MM.1S (cell line): ENCODE data around the gene RAI1.

Experiments used
- DNase-seq: peaks from one replicate; pipeline ENCODE4 v3.0.0-alpha.2; 2015
- H2AFZ ChIP-seq: fragments of 300-600 bp; sonication (generic); 2 replicates; pipeline ENCODE4 v1.6.0; 2016; ENCODE audit warnings: antibody characterized with exemption, low read length
- H3F3A ChIP-seq: fragments of 300-600 bp; sonication (generic); 2 replicates; pipeline ENCODE4 v1.6.1; 2016; ENCODE audit warnings: mild to moderate bottlenecking, antibody characterized with exemption, low read length, moderate library complexity, mixed read lengths; ENCODE audit not compliant: insufficient read depth
- H3K27ac ChIP-seq: fragments of 300-600 bp; sonication (generic); 2 replicates; pipeline ENCODE4 v1.5.1; 2016; ENCODE audit warnings: mild to moderate bottlenecking, low read length
- H3K27me3 ChIP-seq: fragments of 300-600 bp; sonication (generic); replicated peaks from 2 replicates; pipeline ENCODE4 v1.6.0; 2016; ENCODE audit warnings: low read length; ENCODE audit not compliant: insufficient read depth
- H3K36me3 ChIP-seq: fragments of 300-600 bp; sonication (generic); replicated peaks from 2 replicates; pipeline ENCODE4 v1.6.1; 2016; ENCODE audit warnings: mild to moderate bottlenecking, low read length, mixed read lengths; ENCODE audit not compliant: insufficient read depth
- H3K4me1 ChIP-seq: fragments of 300-600 bp; sonication (generic); 2 replicates; pipeline ENCODE4 v1.6.1; 2016; ENCODE audit warnings: low read length, mixed read lengths
- H3K4me2 ChIP-seq: fragments of 300-600 bp; sonication (generic); 2 replicates; pipeline ENCODE4 v1.6.0; 2016; ENCODE audit warnings: low read depth, low read length
- H3K4me3 ChIP-seq: fragments of 300-600 bp; sonication (generic); 2 replicates; pipeline ENCODE4 v1.5.1; 2016; ENCODE audit warnings: low read length, mixed read lengths
- H3K79me2 ChIP-seq: fragments of 300-600 bp; sonication (generic); 2 replicates; pipeline ENCODE4 v1.6.1; 2016; ENCODE audit warnings: mixed run types, low read length, mixed read lengths
- H3K9ac ChIP-seq: fragments of 300-600 bp; sonication (generic); 2 replicates; pipeline ENCODE4 v1.6.1; 2016; ENCODE audit warnings: low read length, mixed read lengths
- H3K9me2 ChIP-seq: fragments of 300-600 bp; sonication (generic); replicated peaks from 2 replicates; pipeline ENCODE4 v1.6.1; 2016; ENCODE audit warnings: mild to moderate bottlenecking, low read length, mixed read lengths; ENCODE audit not compliant: insufficient read depth
- H3K9me3 ChIP-seq: fragments of 300-600 bp; sonication (generic); replicated peaks from 2 replicates; pipeline ENCODE4 v1.6.1; 2016; ENCODE audit warnings: mild to moderate bottlenecking, low read length, mixed read lengths; ENCODE audit not compliant: insufficient read depth
- H4K20me1 ChIP-seq: fragments of 300-600 bp; sonication (generic); 2 replicates; pipeline ENCODE4 v1.6.1; 2016; ENCODE audit warnings: mild to moderate bottlenecking, low read length, moderate library complexity, mixed read lengths; ENCODE audit not compliant: insufficient read depth
- EZH2 ChIP-seq: fragments of 300-600 bp; sonication (generic); optimal IDR thresholded peaks from 2 replicates; pipeline ENCODE3; 2017; ENCODE audit warnings: low read depth, mild to moderate bottlenecking, antibody characterized with exemption, low read length, mixed read lengths
- EZH2phosphoT487 ChIP-seq: fragments of 300-600 bp; sonication (generic); IDR thresholded peaks from 2 replicates; pipeline ENCODE4 v1.6.1; 2018; ENCODE audit warnings: antibody characterized with exemption, low read length
- TF ChIP-seq, protein P1 (sequence below): fragments of 300-600 bp; sonication (generic); IDR thresholded peaks from 2 replicates; pipeline ENCODE4 v1.5.1; 2016; ENCODE audit warnings: antibody characterized with exemption, low read length, mixed read lengths

The RAI1 gene

DNA sequence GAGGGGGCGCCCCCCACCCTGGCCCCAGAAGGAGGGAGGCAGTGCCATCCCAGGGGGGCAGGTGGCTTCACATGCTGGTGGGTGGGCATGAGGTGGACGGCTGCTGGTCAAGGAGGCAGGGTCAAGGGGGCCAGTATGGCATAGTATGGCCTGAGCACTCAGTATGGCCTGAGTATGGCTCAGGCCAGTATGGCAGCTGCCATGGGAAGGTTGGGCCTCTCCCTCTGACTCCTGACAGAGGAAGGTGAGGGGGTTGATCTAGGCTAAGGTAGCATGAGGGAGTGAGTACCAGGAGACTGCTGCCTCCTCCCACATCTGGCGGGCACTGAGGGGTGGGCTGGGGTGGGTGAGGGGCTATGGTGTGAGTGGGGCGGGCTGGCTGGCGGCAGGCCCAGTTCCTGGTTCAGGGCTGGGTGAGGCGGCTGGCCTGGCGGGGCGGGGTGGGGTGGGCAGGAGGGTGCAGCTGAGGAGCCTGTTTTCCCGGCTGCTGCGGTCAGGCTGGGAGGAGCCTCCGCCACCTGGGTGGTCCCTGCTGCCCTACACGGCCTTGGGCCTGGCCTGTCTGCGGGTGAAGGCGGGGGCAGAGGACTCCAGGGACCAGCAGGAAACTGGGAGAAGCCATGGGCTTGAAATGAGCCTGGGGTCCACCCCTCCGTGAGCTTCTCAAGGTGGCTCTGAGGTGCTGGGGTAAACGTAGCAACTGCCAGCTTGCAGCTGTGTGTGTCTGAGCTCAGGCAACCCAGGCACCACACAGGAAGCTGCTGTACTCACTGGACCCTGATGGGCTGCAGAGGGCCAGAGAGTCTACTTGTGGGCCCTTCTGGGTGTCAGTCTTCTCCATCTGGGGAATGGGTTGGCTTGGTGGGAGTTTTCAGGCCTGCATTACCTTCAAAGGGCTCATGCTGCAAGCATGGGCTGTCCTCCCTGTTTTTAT is 57.0 kb downstream of the RAI1 start:
- no peaks in the 10 kb centered on the region for H3K27me3 ChIP-seq
- no peak overlapping the region for H3K4me3 ChIP-seq
- H3F3A ChIP-seq, result peaks cover 7% of the 10 kb centered on the region; the same call in 1 of the 2 replicates
- H3K27ac ChIP-seq, result no peak overlapping the region
- H4K20me1 ChIP-seq, result no peaks in the 10 kb centered on the region
- H3K9me3 ChIP-seq, result no peaks in the 10 kb centered on the region
- H3K4me1 ChIP-seq, result peaks cover 12% of the 10 kb centered on the region
- no peaks in the 10 kb centered on the region for H3K9me2 ChIP-seq
- H3K9ac ChIP-seq, result no peak overlapping the region
- H2AFZ ChIP-seq, result no peak overlapping the region
- DNase-seq, result no peak
- no peak for TF ChIP-seq EZH2
- TF ChIP-seq, protein P1, sequence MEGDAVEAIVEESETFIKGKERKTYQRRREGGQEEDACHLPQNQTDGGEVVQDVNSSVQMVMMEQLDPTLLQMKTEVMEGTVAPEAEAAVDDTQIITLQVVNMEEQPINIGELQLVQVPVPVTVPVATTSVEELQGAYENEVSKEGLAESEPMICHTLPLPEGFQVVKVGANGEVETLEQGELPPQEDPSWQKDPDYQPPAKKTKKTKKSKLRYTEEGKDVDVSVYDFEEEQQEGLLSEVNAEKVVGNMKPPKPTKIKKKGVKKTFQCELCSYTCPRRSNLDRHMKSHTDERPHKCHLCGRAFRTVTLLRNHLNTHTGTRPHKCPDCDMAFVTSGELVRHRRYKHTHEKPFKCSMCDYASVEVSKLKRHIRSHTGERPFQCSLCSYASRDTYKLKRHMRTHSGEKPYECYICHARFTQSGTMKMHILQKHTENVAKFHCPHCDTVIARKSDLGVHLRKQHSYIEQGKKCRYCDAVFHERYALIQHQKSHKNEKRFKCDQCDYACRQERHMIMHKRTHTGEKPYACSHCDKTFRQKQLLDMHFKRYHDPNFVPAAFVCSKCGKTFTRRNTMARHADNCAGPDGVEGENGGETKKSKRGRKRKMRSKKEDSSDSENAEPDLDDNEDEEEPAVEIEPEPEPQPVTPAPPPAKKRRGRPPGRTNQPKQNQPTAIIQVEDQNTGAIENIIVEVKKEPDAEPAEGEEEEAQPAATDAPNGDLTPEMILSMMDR, result no peak
- TF ChIP-seq EZH2phosphoT487, result no peak
- no peak overlapping the region for H3K4me2 ChIP-seq
- no peaks in the 10 kb centered on the region for H3K36me3 ChIP-seq
- peaks cover 57% of the 10 kb centered on the region for H3K79me2 ChIP-seq

DNA sequence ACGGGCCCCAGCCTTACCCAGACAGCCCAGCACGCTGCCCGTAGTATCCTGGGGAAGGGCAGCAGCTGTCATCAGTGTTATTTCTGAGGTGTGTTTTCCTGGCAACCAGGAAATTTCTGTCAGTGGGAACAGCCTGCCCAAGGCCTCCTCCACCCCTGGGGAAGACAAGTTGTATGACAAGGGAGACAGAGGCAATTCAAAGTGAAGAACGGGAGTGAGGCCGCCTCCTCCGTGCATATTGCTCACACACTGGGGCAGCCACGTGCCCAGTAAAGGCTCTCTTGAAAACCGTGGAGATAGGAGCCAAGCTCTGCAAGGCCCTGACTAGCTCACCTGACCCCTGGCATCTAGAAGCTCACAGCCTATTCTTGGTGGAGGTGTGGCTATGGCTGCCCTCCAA is 57.6 kb downstream of the RAI1 start:
- TF ChIP-seq, protein P1, result no peak
- TF ChIP-seq EZH2 (no peak), EZH2phosphoT487 (no peak)

DNA sequence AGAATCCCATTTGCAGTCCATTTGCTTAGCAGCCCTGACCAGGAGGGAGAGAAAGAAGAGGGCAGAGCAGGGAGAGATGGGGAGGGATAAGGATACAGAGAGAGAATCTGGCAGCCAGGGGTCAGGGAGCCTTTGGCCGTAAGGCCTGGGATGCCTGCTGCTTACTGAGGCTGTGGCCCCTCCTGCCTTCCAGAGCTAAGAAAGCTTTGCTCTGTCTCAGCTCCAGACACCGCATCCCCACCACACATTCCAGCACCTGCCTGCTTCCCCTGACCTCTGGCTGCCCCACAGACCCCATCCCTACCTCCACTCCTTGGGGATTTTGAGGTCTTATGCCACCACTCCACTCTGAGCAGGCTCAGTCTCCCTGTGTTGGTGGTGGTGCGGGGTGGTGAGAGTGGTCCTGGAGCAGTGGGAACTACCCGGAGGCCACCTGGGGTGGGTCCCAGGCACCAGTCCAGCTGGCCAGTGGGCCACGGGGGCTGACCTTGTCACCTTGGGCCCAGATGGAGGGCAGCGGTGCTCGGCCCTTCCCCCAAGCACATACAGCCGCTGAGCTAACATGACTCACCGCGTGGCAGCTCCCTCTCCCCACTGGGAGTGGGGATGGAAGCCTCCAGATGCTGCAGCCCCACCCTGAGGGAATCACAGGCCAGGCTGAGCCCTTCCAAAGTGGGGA is 58.3 kb downstream of the RAI1 start:
- no peak overlapping the region for H3K4me3 ChIP-seq
- H3K27ac ChIP-seq, result no peak overlapping the region
- peaks cover 5% of the 10 kb centered on the region; the same call in 1 of the 2 replicates for H3F3A ChIP-seq
- no peaks in the 10 kb centered on the region for H3K36me3 ChIP-seq
- H3K9me2 ChIP-seq, result no peaks in the 10 kb centered on the region
- H2AFZ ChIP-seq, result no peak overlapping the region
- H3K27me3 ChIP-seq, result no peaks in the 10 kb centered on the region
- peaks cover 3% of the 10 kb centered on the region for H3K4me1 ChIP-seq
- DNase-seq, result no peak
- H3K9ac ChIP-seq, result no peak overlapping the region
- TF ChIP-seq EZH2phosphoT487 (no peak), EZH2 (no peak)
- TF ChIP-seq, protein P1, result no peak
- H3K79me2 ChIP-seq, result peaks cover 55% of the 10 kb centered on the region
- H4K20me1 ChIP-seq, result no peaks in the 10 kb centered on the region
- H3K4me2 ChIP-seq, result no peak overlapping the region
- no peaks in the 10 kb centered on the region for H3K9me3 ChIP-seq

More for the DNA sequence above, 57.6 kb downstream of the RAI1 start:
- H3K79me2 ChIP-seq, result peaks cover 57% of the 10 kb centered on the region
- no peaks in the 10 kb centered on the region for H4K20me1 ChIP-seq
- no peaks in the 10 kb centered on the region for H3K27me3 ChIP-seq
- peaks cover 7% of the 10 kb centered on the region; the same call in 1 of the 2 replicates for H3F3A ChIP-seq
- H3K4me1 ChIP-seq, result peaks cover 9% of the 10 kb centered on the region
- H3K9me2 ChIP-seq, result no peaks in the 10 kb centered on the region
- H3K27ac ChIP-seq, result no peak overlapping the region
- no peak overlapping the region for H3K9ac ChIP-seq
- H2AFZ ChIP-seq, result no peak overlapping the region
- no peak overlapping the region for H3K4me3 ChIP-seq
- H3K9me3 ChIP-seq, result no peaks in the 10 kb centered on the region
- DNase-seq, result no peak
- H3K4me2 ChIP-seq, result no peak overlapping the region
- no peaks in the 10 kb centered on the region for H3K36me3 ChIP-seq
